ENCODE data around the gene ERV3-1. TPM values are rescaled to one million over a fixed set of nuclear protein-coding genes. Genes with fewer than 3 reads are reported as not detected.

Gene ERV3-1
- total and polyA plus RNA-seq, 9 of the 15 experiments (the other 6 are each of a cell fraction or from before 2014, with no cell fraction given): 10.2 to 30.0 (median 22.0) TPM

- TF ChIP-seq, protein P1, sequence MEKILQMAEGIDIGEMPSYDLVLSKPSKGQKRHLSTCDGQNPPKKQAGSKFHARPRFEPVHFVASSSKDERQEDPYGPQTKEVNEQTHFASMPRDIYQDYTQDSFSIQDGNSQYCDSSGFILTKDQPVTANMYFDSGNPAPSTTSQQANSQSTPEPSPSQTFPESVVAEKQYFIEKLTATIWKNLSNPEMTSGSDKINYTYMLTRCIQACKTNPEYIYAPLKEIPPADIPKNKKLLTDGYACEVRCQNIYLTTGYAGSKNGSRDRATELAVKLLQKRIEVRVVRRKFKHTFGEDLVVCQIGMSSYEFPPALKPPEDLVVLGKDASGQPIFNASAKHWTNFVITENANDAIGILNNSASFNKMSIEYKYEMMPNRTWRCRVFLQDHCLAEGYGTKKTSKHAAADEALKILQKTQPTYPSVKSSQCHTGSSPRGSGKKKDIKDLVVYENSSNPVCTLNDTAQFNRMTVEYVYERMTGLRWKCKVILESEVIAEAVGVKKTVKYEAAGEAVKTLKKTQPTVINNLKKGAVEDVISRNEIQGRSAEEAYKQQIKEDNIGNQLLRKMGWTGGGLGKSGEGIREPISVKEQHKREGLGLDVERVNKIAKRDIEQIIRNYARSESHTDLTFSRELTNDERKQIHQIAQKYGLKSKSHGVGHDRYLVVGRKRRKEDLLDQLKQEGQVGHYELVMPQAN (IDR thresholded peaks at IDR 0.05; ENCODE audit: borderline replicate concordance): no peak
- TF ChIP-seq CTBP1 (IDR thresholded peaks at IDR 0.05; ENCODE audit: borderline replicate concordance): peak; percentile 14; the same call in 1 of the 2 replicates
- no peak for TF ChIP-seq HNRNPUL1 (IDR thresholded peaks at IDR 0.05; ENCODE audit: low read length)
- peak; percentile 69 for TF ChIP-seq SMAD1 (IDR thresholded peaks at IDR 0.05; ENCODE audit: low read depth, low read length, partially characterized antibody)
- no peak for TF ChIP-seq ATF1 (CRISPR knock-in tag; IDR thresholded peaks at IDR 0.05)
- peak; percentile 85 for TF ChIP-seq ATF1 (tag; IDR thresholded peaks at IDR 0.05)
- no peak for TF ChIP-seq ZNF232 (CRISPR knock-in tag; IDR thresholded peaks at IDR 0.05)
- TF ChIP-seq, protein P2, sequence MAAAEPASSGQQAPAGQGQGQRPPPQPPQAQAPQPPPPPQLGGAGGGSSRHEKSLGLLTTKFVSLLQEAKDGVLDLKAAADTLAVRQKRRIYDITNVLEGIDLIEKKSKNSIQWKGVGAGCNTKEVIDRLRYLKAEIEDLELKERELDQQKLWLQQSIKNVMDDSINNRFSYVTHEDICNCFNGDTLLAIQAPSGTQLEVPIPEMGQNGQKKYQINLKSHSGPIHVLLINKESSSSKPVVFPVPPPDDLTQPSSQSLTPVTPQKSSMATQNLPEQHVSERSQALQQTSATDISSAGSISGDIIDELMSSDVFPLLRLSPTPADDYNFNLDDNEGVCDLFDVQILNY (CRISPR knock-in tag; IDR thresholded peaks at IDR 0.05): no peak
- no peak for TF ChIP-seq CLOCK (CRISPR knock-in tag; IDR thresholded peaks at IDR 0.05; ENCODE audit: borderline replicate concordance)
- TF ChIP-seq, protein P3, sequence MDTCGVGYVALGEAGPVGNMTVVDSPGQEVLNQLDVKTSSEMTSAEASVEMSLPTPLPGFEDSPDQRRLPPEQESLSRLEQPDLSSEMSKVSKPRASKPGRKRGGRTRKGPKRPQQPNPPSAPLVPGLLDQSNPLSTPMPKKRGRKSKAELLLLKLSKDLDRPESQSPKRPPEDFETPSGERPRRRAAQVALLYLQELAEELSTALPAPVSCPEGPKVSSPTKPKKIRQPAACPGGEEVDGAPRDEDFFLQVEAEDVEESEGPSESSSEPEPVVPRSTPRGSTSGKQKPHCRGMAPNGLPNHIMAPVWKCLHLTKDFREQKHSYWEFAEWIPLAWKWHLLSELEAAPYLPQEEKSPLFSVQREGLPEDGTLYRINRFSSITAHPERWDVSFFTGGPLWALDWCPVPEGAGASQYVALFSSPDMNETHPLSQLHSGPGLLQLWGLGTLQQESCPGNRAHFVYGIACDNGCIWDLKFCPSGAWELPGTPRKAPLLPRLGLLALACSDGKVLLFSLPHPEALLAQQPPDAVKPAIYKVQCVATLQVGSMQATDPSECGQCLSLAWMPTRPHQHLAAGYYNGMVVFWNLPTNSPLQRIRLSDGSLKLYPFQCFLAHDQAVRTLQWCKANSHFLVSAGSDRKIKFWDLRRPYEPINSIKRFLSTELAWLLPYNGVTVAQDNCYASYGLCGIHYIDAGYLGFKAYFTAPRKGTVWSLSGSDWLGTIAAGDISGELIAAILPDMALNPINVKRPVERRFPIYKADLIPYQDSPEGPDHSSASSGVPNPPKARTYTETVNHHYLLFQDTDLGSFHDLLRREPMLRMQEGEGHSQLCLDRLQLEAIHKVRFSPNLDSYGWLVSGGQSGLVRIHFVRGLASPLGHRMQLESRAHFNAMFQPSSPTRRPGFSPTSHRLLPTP (IDR thresholded peaks at IDR 0.05; ENCODE audit: borderline replicate concordance, extremely low read depth, insufficient read length): no peak
- peak; percentile 73; the same call in 1 of the 2 replicates for TF ChIP-seq SPI1 (IDR thresholded peaks at IDR 0.05; ENCODE audit: borderline replicate concordance, low read depth, low read length)
- no peak for TF ChIP-seq ZNF124 (CRISPR knock-in tag; IDR thresholded peaks at IDR 0.05)
- TF ChIP-seq MEF2D (tag; conservative IDR thresholded peaks at IDR 0.05; ENCODE audit: low read depth): no peak
- TF ChIP-seq ELF1 (tag; IDR thresholded peaks at IDR 0.05): peak; percentile 98
- TF ChIP-seq JUN (IDR thresholded peaks at IDR 0.05; ENCODE audit: borderline replicate concordance, low read depth, low read length): peak; percentile 30; the same call in 1 of the 2 replicates
- no peak for TF ChIP-seq JUN (CRISPR knock-in tag; IDR thresholded peaks at IDR 0.05; ENCODE audit: borderline replicate concordance)
- TF ChIP-seq ZBTB26 (CRISPR knock-in tag; IDR thresholded peaks at IDR 0.05): peak; percentile 68; the same call in 1 of the 2 replicates
Measured at GRCh38 chr7:65006094-65006992, at the start of gene ERV3-1 (continued).

All from K562 (cell line).